ENCODE results near the gene PLAC9.

PLAC9 gene

GRCh38 chr10:80136134-80136571 is 3.6 kb downstream of the PLAC9 start:
- H3K4me3 Mint-ChIP-seq = peak overlapping the region in 2 of 3 experiments; percentile 61 to 76
- peak overlapping the region in 2 of 3 experiments; percentile 97 to 99 for H3K27ac Mint-ChIP-seq
- H3K27me3 Mint-ChIP-seq (ENCODE audit: low read depth) = peaks cover 24% of the 10 kb centered on the region
- no peaks in the 10 kb centered on the region for H3K9me3 Mint-ChIP-seq
- H3K36me3 Mint-ChIP-seq (ENCODE audit: low read depth) = no peaks in the 10 kb centered on the region
- H3K4me1 Mint-ChIP-seq = peaks cover 56% of the 10 kb centered on the region
- TF ChIP-seq, protein P1, sequence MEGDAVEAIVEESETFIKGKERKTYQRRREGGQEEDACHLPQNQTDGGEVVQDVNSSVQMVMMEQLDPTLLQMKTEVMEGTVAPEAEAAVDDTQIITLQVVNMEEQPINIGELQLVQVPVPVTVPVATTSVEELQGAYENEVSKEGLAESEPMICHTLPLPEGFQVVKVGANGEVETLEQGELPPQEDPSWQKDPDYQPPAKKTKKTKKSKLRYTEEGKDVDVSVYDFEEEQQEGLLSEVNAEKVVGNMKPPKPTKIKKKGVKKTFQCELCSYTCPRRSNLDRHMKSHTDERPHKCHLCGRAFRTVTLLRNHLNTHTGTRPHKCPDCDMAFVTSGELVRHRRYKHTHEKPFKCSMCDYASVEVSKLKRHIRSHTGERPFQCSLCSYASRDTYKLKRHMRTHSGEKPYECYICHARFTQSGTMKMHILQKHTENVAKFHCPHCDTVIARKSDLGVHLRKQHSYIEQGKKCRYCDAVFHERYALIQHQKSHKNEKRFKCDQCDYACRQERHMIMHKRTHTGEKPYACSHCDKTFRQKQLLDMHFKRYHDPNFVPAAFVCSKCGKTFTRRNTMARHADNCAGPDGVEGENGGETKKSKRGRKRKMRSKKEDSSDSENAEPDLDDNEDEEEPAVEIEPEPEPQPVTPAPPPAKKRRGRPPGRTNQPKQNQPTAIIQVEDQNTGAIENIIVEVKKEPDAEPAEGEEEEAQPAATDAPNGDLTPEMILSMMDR (IDR thresholded peaks at IDR 0.05; ENCODE audit: unreplicated experiment in 3 of 3) = no peak

DNA sequence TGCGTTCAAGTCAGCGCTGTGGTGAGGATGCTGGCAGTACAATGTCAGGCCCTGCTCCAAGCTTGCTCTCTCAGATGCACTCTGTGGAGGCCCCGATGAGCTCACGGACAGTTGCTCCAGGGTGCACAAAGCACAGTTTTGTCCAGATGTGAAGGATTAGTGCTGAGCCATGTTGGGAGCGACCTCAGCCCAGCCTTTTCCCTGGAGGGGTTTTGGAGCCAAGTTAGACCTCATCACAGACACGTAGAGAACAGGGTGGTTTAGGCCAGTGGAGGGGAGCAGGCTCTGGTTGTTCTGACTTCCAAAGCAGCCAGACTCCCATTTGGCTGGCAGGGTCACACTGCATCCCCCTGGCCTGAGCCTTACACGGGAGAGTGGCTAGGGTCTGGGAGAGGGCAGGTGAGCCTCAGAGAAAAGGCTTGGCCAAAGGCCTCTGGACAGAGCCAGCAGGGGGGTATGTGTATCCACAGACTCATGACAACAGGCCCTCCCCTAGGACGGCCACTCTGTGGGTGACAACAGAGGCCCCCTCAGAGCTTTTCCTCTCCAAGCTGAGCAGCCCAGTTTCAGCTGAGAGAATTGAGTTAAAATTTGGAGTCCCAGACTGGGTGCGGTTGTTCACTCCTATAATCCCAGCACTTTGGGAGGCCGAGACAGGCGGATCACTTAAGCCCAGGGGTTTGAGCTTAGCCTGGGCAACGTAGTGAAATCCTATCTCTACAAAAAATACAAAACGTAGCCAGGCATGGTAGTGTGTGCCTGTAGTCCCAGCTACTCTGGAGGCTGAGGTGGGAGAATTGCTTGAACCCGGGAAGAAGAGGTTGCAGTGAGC is 4.7 kb downstream of the PLAC9 start:
- TF ChIP-seq, protein P1 (IDR thresholded peaks at IDR 0.05; ENCODE audit: unreplicated experiment in 3 of 3) = no peak
- H3K27ac Mint-ChIP-seq = peak overlapping the region; percentile 86 to 99 (median 97)
- H3K36me3 Mint-ChIP-seq (ENCODE audit: low read depth) = no peaks in the 10 kb centered on the region
- H3K27me3 Mint-ChIP-seq (ENCODE audit: low read depth) = peaks cover 13% of the 10 kb centered on the region
- no peaks in the 10 kb centered on the region for H3K9me3 Mint-ChIP-seq
- peak overlapping the region in 2 of 3 experiments; percentile 40 to 49 for H3K4me3 Mint-ChIP-seq
- peaks cover 50% of the 10 kb centered on the region for H3K4me1 Mint-ChIP-seq

DNA sequence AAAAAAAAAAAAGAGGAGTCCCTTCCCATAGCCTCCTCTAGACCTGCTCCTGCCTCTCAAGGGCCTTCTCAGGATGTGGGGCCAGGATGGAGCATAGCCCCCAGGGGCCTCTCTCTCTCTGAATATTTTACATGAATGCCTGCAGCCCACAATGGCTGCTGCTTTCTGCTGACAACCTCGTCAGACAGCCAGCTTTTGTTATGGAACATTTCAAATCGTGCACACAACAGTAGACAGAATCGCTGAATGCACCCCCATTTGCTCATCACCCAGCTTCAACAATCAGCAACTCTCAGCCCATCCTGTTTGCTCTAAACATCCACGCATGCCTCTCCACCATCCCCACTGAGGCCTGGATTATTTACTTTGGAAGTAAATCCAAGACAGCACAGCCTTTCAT is 5.4 kb downstream of the PLAC9 start:
- Mint-ChIP-seq H3K36me3 (ENCODE audit: low read depth) (no peaks in the 10 kb centered on the region), H3K4me1 (peaks cover 47% of the 10 kb centered on the region), H3K27me3 (ENCODE audit: low read depth) (peaks cover 10% of the 10 kb centered on the region), H3K27ac (peak overlapping the region; percentile 72 to 99 (median 96)), H3K9me3 (no peaks in the 10 kb centered on the region), H3K4me3 (peak overlapping the region in 2 of 3 experiments; percentile 58 to 79)
- TF ChIP-seq, protein P1 (IDR thresholded peaks at IDR 0.05; ENCODE audit: unreplicated experiment in 3 of 3) = no peak

DNA sequence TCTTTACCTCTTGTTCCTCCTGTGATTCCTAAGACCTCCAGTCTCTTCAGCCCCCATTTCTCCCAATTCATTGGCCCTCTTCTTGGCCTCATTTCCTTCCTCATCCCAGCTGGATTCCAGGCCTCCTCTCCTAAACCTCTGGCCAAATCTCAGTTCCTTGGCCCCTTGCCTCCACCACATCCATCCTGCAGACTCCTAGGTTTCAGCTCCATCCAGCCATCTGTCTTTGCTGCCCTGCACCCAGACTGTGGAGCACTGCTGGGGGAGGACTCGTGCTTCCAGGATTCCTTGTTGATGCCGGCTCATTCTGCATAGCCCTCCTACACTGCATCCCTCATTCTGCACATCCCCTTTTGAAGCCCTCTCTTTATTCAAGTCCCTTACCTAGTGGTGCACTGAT is 6.7 kb downstream of the PLAC9 start:
- Mint-ChIP-seq H3K36me3 (ENCODE audit: low read depth) (no peaks in the 10 kb centered on the region), H3K4me3 (peak overlapping the region in 1 of 3 experiments; percentile 22), H3K27ac (peak overlapping the region in 2 of 3 experiments; percentile 90 to 99), H3K27me3 (ENCODE audit: low read depth) (no peaks in the 10 kb centered on the region), H3K9me3 (no peaks in the 10 kb centered on the region), H3K4me1 (peaks cover 49% of the 10 kb centered on the region)
- TF ChIP-seq, protein P1 (IDR thresholded peaks at IDR 0.05; ENCODE audit: unreplicated experiment in 3 of 3) = no peak

DNA sequence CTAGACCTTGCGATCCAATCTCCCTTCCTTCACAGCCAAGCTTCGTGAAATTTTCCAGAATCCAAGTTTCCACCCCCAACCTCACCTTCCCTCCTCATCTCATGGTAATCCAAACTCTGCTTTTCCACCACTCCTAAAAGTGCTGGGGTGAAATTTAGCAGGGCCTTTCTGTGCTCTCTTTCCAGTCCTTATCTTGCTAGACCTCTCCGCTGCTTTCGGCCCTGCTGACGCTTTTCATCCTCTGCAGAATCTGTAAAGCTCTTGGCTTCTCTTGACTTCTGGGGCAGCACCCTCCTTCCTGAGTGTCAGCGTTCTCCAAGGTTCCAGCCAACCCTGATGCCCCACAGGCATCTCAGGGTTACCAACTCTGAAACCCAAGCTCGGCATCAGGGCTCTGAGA is 7.7 kb downstream of the PLAC9 start:
- TF ChIP-seq, protein P1 (IDR thresholded peaks at IDR 0.05; ENCODE audit: unreplicated experiment in 3 of 3) = no peak
- Mint-ChIP-seq H3K4me3 (no peak overlapping the region), H3K36me3 (ENCODE audit: low read depth) (no peaks in the 10 kb centered on the region), H3K4me1 (peaks cover 49% of the 10 kb centered on the region), H3K27ac (peak overlapping the region in 2 of 3 experiments; percentile 23 to 99), H3K9me3 (no peaks in the 10 kb centered on the region), H3K27me3 (ENCODE audit: low read depth) (peaks cover 6% of the 10 kb centered on the region)

Data from nephron (organoid).